Left lobe of liver (tissue), 2 donors: ENCODE results near the gene HKDC1. TPM values are rescaled to one million over a fixed set of nuclear protein-coding genes. Genes with fewer than 3 reads are reported as not detected.
A peak's percentile ranks its signal among the peaks of the same experiment; 100 is the strongest.
"Not testable (repeated sequence)": the region's sequence is repeated elsewhere in the genome, so short reads cannot be mapped to it uniquely, and the experiment has no call there.

Source experiments
- ATAC-seq: fragments of 200-7000 bp; cut with Tn5 transposase; one replicate; pipeline ENCODE4 v1.9.1; 2020; ENCODE audit warnings: mild to moderate bottlenecking, moderate library complexity
- DNase-seq: peaks from one replicate; pipeline ENCODE4 v3.0.0-alpha.2; 2020; ENCODE audit warnings: low spot score
- total RNA-seq: library from RNA; stranded (reverse); gene quantifications from one replicate; pipeline ENCODE4 v1.2.1, GENCODE V29; 2021
- donor health status: DM: no; HTN: no; CAD: no; lungs with moderate emphysema.
- donor health status: DM: no; HTN: yes; CAD: no.

Gene HKDC1
- 0.65 TPM for total RNA-seq

- DNase-seq = no peak
- ATAC-seq = peak; percentile 41
Measured at GRCh38 chr10:69220041-69220451, at the start of gene HKDC1. TSS of gene HKDC1 (plus strand) at chr10:69220332. CDS start at chr10:69220436, 104 bp downstream.

- DNase-seq = no peak
Measured at GRCh38 chr10:69172241-69172982, 47.7 kb upstream of the HKDC1 start.

GRCh38 chr10:69175326-69175725, 44.8 kb upstream of the HKDC1 start:
- DNase-seq, ATAC-seq: not testable (repeated sequence)

More at GRCh38 chr10:69172241-69172982, 47.7 kb upstream of the HKDC1 start:
- ATAC-seq = no peak

- ATAC-seq (no peak), DNase-seq (no peak)
Measured at GRCh38 chr10:69176823-69177222, 43.3 kb upstream of the HKDC1 start.

GRCh38 chr10:69179089-69179742, 40.9 kb upstream of the HKDC1 start:
- DNase-seq (no peak), ATAC-seq (peak; percentile 7)

GRCh38 chr10:69179743-69180524, 40.2 kb upstream of the HKDC1 start, which contains the start of gene SUPV3L1:
TSS of gene SUPV3L1 (plus strand) at chr10:69180234. CDS start at chr10:69180292, 58 bp downstream.
- ATAC-seq (peak; percentile 96), DNase-seq (peak; percentile 91)

GRCh38 chr10:69180525-69181204, 39.5 kb upstream of the HKDC1 start:
- DNase-seq (no peak), ATAC-seq (no peak)

GRCh38 chr10:69181433-69181832, 38.7 kb upstream of the HKDC1 start:
- DNase-seq (no peak), ATAC-seq (no peak)

- DNase-seq = no peak
- ATAC-seq = no peak
Measured at GRCh38 chr10:69182005-69182404, 38.1 kb upstream of the HKDC1 start.

- ATAC-seq (no peak), DNase-seq (no peak)
Measured at GRCh38 chr10:69186524-69186923, 33.6 kb upstream of the HKDC1 start.

- no peak for ATAC-seq
- no peak for DNase-seq
Measured at GRCh38 chr10:69201045-69201444, 19.1 kb upstream of the HKDC1 start.

GRCh38 chr10:69202332-69202731, 17.8 kb upstream of the HKDC1 start:
- DNase-seq (no peak), ATAC-seq (no peak)

GRCh38 chr10:69208761-69209160, 11.4 kb upstream of the HKDC1 start:
- DNase-seq (no peak), ATAC-seq (no peak)

GRCh38 chr10:69209787-69210484, 10.2 kb upstream of the HKDC1 start:
- ATAC-seq = no peak
- DNase-seq = no peak

GRCh38 chr10:69211104-69211503, 9.0 kb upstream of the HKDC1 start:
- DNase-seq (no peak), ATAC-seq (no peak)

- ATAC-seq (no peak), DNase-seq (no peak)
Measured at GRCh38 chr10:69211524-69211923, 8.6 kb upstream of the HKDC1 start.

GRCh38 chr10:69213591-69214311, 6.4 kb upstream of the HKDC1 start:
- ATAC-seq = no peak
- DNase-seq = no peak

- DNase-seq (no peak), ATAC-seq (no peak)
Measured at GRCh38 chr10:69214666-69215131, 5.4 kb upstream of the HKDC1 start.

- no peak for DNase-seq
Measured at GRCh38 chr10:69215405-69216171, 4.5 kb upstream of the HKDC1 start.

More at GRCh38 chr10:69215405-69216171, 4.5 kb upstream of the HKDC1 start:
- no peak for ATAC-seq
